Measurements from ENCODE around the gene NKD1.
A peak's percentile ranks its signal among the peaks of the same experiment; 100 is the strongest.
"Not testable (repeated sequence)": the region's sequence is repeated elsewhere in the genome, so short reads cannot be mapped to it uniquely, and the experiment has no call there.

The NKD1 gene, protein sequence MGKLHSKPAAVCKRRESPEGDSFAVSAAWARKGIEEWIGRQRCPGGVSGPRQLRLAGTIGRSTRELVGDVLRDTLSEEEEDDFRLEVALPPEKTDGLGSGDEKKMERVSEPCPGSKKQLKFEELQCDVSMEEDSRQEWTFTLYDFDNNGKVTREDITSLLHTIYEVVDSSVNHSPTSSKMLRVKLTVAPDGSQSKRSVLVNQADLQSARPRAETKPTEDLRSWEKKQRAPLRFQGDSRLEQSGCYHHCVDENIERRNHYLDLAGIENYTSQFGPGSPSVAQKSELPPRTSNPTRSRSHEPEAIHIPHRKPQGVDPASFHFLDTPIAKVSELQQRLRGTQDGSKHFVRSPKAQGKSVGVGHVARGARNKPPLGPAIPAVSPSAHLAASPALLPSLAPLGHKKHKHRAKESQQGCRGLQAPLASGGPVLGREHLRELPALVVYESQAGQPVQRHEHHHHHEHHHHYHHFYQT
- total RNA-seq, result 16.9 reads per million, percentile 43 among the genes with 10 or more reads in this experiment

DNA sequence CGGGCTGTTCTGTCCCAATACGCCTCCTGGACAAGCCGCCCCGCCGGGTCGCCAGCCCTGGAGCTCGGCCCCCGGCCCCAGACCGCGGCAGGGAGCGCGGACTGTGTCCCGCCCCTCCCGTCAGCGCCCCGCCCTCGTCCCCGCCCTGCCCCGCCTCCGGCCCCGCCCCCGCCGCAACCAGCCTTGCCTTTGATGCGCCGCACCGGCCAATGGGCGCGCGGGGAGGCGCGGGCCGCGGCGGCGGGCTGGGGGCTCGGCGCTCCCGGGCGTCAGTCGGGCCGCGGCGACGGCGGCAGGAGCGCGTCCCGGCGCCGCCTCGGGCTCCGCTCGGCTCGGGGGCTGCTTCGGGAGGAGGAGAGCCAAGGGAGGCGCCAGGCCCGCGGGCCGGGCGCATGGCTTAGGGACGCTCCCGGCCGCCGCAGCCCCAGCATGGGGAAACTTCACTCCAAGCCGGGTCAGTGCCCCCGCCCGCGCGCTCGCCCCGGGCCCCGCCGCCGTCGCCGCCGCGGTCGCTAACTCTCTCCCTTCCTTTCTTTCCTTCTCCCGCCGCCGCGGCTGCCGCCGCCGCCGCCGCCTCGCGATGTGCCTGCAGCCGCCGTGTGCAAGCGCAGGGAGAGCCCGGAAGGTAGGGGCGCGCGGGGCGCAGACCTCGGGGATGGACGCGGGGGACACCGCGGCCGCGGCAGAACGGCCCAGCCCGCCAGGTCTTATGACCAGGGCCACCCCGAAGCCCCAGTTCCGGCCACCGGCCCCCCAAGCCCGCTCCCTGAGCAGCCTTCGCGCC lies at the start of gene NKD1:
Gene NKD1, plus strand, starts transcription at position 272 of the 784 bp plus-strand sequence. Its CDS starts 158 bp downstream, at position 430.
- peak; percentile 68 for DNase-seq

DNA sequence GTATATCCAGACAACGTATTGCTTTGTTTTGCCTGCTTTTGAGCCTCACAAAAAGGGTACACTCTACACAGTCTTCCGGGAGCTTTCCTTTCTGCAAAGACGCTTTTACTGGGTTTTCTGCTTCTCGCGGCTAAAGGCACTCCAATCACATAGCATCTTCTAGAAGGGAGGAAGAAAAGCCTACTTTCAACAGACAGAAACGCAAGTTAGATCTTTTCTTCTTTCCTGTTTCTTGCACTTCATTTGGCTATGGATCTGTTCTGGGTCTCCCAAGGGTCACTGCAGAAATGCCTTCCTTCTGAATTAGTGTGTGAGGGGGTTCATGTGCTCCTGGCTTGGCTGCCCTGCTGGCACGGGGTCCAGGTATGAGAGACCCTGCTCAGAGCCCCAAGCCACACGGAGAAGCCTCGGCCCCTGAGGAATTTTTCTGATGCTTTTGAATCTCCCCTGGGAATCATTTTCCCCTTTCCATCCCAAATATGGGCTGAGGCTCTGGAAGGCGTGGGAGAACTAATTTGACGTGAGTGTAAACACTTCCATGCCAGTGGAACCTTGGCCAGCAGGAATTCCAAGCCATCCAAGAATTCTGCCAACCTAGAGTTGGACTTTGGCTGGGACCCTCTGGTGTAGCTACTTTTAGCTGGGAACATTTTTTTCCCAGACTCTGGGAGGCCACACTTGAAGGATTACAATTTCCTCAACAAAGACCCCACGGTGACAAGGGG lies 49.6 kb upstream of the NKD1 start:
- DNase-seq, result no peak

DNA sequence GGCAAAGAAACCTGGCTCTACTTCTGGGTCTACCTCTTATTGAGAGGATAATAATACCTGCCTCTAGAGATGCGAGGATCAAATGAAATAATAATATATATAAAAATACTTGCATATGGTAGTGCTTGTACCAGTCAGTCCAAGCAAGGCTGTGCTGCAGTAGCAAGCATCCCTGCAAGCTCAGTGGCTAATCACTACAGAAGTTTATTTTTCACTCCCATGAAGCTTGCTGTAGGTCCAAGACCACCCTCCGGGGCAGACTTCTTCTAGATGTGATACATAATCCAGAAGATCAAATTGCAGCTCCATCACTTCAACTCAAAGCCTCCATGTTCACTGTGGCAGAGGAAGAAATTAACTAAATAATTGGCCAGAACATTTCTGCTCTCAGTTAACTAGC lies 48.9 kb upstream of the NKD1 start:
- DNase-seq, result no peak

DNA sequence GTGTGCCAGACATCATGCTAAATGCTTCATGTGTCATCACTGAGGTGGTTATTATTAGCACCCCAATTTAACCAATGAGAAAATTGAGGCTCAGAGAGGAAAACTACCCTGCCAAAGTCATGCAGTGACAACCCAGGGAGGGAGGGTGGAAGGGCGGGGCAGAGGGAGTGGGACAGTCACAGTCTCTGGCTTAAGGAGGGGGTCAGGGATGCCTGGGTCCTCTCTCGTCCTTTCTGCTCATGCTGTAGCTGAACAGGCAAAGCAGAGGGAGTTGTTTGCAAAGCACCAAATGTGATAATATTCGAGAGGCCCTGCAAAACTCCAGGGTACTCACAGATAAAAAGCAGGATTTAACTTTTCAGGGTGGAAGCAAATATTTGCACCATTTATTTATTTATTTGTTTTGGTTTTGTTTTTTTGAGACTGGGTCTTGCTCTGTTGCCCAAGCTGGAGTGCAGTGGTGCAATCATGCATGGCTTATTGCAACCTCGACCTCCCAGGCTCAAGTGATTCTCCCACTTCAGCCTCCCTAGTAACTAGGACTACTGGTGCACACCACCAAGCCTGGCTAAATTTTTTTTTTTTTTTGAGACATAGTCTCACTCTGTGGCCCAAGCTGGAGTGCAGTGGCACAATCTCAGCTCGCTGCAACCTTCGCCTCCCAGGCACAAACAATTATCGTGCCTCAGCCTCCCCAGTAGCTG lies 47.9 kb upstream of the NKD1 start:
- no peak for DNase-seq

DNA sequence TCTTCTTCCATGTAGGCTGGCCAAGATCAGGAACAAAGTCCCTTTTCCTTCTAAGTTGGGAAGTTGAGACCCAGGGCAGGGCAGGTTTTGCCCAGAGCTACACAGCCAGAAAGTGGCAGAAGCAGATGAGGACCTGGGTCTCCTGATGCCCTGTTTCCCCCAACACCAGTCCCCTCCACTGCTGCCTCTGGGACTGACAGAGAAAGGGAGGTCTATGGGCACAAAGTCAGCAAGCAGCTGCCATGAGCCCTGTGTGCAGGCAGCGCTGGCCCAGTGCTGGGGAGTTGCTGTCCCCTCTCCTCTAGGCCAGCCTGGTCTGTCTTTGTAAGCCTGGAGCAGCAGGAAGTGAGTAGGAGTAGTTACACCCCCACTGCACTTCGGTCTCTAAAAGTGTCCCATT lies 46.9 kb upstream of the NKD1 start:
- DNase-seq, result no peak

DNA sequence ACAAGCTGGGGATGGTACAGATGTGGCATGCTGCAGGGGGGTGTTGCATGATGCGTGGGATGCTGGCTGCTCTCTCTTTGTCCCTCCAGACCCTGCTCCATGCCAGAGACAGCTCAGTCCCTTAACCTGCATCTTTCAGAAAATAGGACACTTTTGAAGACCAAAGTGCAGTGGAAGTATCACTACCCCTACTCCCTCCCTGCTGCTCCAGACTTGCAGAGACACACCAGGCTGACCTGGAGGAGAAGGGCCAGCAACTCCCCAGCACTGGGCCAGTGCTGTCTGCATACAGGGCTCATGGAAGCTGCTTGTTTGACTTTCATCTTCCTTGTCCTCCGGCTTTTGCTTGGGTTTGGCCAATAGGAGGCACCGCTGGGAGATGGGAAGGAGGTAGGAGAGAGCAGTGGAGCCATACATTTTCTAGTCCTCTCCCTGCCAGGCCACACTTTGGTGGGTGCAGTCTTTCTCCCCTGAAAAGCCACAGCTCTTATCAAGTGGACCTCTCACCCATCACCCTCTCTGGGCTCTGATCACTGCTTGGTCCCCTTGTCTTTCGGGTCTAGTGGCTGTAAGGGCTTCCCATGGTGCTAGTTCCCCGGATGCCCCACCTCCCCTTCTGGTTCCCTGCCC lies 46.1 kb upstream of the NKD1 start:
- no peak for DNase-seq

DNA sequence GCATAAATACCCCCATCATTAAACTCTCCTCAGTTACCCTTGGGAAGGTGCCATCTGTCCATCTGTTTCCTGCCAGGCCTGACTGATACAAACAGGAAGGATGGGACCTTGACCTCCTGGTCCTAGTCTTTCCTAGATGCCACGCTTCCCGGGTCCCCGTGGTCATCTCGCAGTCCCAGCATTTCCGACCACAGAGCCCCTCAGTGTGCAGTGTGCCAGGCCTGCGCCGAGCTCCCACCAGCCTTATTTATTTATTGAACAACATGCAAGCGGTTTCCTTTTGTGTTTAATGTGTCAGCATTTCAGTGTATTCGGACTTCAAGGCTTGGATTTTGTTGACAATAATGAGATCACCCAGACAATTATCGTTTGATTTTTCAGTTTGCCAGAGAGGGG lies 45.6 kb upstream of the NKD1 start:
- no peak for DNase-seq

DNA sequence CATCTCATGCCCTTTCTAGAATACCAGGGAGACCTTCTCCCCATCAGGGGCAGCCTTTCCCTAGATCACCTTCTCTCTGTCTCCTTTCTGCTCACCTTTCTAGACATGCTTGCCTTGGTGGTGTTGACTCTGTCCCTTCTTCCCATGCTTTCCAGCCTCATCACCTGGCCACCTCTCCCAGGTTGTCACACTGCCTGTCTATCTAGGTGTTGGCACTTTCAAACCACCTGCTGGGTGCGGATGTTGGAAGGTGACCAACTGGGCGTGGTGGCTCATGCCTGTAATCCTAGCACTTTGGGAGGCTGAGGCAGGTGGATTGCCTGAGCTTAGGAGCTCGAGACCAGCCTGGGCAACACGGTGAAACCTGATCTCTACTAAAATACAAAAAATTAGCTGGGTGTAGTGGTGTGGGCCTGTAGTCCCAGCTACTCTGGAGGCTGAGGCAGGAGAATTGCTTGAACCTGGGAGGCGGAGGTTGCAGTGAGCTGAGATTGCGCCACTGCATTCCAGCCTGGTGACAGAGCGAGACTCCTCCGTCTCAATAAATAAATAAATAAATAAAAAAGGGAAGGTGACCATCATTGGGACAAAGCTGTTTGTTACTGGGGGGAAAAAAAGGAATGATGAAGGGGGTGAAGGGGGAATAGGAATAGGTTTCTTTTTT lies 44.2 kb upstream of the NKD1 start:
- DNase-seq, result not testable (repeated sequence)

DNA sequence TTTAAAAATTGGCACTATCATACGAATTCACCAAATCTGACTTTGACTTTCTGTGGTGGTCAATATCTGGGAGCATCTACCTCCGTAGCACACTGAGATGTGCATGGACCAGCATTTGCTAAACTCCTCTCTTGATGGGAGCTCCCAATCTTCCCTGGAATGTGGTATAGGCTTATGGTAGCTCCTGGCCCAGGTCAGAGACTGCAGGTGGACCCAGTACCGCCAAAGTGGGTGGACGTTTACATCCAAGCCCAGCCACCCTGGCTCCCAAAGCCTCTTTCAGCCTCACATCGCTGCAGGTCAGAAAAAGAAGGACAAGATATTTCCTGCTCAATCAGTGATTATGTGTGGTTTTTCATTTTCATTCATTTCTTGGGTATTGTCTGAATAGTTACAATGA lies 43.1 kb upstream of the NKD1 start:
- DNase-seq, result no peak

DNA sequence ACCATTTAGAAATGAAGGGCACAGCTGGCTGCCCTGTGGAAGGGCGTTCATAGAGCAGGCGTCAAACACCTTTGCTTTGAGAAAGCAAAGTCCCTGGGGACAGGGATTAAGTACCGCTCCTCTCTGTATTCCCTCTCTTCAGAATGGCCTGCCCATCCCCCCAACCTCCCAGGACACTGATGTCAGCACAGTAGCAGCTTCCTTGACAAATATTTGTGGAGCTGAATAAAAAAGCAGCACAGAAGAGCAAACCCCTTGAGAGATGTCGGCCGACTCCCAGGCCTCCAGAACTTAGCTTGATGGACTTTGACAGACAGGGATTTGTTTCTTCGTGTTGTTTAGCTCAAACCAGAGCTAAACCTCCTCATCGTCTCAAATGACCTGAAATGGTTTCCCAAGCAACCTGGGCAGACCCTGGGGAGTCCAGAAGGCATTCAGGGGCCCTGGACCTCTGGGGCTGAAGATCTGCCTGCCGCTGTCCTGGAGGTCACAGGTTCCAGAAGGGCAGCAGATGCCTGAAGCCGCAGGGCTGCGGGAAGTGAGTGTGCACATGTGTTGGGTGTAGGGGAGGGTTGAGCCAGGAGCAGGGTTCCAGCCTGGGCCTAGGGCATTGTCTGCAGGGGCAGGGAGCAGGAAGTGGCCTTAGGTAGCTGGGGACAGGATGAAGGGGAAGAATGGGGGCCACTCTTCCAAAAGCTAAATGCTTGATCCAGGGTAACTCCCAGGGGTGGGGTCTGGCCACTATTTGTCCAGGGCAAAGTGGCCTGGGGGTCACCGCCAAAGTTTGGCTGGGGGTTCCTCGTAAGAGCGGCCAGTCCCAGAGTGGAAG lies 42.3 kb upstream of the NKD1 start:
- no peak for DNase-seq

DNA sequence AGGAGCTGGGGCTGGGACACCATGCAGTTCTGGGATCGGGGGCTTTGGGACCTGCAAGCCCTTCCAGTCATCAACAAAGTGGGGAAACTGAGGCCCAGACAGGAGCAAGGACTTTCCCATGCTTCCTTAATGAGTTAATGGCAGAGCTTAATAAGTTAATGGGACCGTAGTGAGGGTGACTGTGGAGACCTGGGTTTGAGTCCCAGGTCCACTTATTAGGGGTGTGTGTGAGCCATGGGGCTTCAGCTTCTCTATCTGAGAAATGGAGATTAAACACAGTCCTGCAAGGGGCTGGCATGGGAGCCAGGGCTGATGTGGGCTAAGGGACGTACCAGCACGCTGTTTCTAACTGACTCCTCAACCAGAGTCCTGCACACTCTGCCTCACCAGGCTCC lies 41.7 kb upstream of the NKD1 start:
- no peak for DNase-seq

DNA sequence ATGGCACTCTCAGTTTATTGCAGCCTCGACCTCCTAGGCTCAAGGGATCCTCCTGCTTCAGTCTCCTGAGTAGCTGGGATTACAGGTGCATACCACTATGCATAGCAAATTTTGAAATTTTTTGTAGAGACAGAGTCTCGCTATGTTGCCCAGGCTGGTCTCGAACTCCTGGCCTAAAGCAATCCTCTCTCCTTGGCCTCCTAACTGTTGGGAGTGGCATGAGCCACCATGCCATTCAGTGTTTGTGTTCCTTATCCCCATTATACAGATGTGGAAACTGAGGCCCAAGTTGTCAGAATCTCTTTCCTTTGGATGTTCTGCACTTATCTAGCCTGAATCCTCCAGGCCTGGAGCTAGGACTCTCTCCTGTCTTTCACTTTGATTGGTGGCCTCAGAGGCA lies 40.8 kb upstream of the NKD1 start:
- DNase-seq, result no peak

DNA sequence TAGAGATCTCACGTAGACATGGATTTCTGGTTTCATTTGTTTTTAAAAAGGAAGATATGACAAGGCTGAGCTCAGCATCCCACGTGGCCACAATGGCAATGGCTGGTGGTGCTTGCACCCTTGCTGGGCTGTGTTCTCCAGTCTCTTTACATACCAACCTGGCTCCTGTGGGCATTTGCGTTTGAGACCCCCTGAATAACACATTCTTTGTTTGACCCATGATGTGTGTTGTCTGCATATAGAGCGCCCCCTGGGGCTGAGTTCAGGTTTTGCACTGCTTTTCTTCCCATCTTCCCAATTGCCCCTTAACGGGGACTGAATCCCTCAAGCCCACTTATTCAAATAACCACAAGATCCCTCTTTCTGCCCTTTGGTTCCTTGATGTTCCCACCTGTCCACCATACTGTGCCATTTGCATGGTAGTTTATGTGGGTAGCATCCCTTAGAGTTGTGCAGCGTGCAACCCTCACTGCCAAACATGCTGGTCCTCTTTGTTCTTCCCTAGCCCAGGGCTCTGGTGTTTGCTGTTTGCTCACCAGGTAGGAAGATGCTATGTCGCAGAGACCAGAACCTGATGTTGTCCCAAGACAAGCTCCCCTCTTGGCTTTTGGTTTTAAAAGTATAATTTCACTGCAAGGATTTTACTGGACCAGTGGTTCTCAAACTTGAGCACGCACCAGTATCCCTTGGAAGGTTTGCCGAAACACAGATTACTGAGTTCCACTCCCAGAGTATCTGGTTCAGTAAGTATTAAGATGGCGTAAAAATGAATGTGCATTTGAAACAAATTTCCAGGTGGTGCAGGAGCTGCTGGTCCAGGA lies 38.5 kb upstream of the NKD1 start:
- DNase-seq, result peak; percentile 8

DNA sequence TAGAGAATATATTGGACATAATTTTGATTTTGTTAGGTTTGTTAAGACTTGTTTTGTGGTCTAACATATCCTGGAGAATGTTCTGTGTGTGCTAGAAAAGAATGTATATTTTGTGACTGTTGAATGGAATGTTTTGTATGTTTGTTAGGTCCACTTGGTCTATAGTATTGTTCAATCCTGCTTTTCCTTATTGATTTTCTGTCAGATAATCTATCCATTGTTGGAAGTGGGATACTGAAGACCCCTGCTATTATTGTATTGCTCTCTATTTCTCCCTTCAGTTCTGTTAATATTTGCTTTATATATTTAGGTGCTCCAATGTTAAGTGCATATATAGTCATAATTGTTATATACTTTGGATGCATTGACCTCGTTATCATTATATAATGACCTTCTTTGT lies 33.0 kb upstream of the NKD1 start:
- DNase-seq, result no peak

DNA sequence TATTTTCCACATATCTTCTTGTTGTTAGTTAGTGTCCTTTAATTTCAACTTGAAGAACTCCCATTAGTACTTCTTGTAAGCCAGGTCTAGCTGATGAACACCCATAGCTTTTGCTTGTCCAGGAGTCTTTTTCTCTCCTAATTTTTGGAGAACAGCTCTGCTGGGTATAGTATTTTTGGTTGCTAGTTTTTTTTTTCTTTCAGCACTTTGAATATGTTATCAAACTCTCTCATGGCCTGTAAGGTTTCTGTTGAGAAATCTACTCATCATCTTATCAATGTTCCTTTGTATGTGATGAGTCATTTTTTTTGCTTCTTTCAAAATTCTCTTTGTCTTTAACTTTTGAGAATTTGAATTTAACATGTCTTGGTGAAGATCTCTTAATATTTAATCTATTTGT lies 31.8 kb upstream of the NKD1 start:
- DNase-seq, result no peak

DNA sequence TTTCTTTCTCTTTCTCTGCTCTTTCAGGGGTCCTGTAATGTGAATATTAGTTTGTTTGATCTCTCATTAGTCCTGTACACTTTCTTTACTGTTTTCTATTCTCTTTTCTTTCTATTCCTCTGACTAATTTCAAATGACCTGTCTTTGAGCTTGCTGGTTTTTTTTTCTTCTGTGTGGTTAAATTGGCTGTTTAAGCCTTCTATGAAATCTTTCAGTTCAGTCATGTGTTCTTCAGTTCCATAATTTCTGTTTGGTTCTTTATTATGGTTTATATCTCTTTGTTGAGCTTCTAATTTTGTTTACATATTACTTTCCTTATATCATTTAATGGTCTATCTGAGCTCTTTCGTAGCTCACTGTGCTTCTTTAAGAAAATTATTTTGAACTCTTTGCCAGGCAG lies 31.3 kb upstream of the NKD1 start:
- DNase-seq, result no peak

DNA sequence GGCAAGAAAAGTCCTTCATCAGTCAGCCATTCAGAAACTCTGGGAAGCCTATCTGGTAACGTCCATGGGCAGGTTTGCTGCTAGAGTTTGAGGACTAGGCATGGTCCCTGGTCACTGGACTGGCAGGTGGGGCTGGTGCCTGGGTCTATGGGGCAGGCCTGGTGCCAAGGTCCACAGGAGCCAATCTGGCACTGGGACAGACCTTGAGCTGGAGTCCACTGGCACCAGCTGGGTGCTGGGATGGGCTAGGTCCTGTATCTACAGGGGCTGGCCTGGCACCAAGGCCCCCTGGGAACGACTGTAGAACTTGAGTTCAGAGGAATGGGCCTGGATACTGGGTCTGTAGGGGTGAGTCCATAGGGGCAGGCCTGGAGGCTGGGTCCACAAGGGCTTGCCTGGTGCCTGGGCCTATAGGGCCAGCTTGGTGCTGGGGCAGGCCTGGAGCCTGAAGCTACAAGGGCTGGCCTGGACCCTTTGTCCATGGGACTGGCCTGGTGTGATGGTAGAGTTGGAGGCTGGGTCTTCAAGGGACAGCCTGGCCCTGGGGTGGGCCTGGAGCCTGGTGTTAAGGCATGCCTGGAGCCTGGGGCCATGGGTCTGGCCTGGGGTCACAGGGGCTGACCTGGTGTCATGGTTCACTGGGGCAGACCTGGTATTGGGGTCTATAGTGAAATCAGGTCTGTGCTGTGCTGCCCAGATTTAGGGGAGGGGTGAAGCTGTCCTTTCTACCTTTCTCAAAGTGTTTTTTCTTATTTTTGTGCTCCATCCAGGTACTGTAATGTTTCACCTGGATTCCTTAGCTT lies 30.5 kb upstream of the NKD1 start:
- DNase-seq, result no peak

DNA sequence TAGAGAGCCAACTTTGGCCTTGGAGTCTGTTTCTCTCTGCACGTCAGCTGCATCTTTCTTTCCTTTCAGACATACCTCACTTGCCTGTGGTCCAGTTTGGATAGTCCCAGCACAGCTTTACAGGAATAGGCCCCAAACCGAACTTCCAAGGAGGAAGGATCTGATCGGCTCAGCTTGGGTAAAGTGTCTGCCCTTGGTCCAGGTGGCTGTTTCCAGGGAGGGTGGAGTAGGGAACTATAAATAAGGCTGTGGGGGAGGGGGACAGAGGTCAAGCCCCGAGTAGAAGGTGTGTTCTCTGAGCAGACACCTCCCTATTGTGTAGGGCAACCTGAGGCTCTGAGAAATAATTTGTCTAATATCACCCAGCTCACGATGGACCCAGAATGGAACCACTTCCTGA lies 29.2 kb upstream of the NKD1 start:
- no peak for DNase-seq

DNA sequence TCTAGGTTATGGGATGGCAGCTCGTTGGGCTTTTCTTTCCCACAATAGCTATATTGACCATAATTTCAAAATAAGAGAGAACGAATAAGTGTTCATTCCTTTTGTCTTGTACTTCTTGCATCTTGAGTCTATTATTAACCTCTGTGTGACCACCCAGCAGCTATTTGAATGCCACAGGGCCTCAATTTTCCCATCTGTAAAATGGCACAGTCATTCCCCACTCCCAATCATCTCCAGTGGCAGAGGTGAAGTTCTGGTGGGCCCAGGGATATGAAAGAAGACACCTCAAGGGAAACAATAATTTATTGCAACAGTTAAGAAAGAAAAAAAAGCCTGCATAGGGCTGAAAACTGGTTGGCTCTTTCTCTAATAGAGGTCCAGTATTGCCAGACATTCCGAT lies 28.6 kb upstream of the NKD1 start:
- DNase-seq, result no peak

All from effector CD4-positive, alpha-beta T cell (primary cell).